Measurements from ENCODE around the gene GRID2.

GRCh38 chr4:93373893-93374860 is 1070.4 kb downstream of the GRID2 start:
- TF ChIP-seq, protein P1, sequence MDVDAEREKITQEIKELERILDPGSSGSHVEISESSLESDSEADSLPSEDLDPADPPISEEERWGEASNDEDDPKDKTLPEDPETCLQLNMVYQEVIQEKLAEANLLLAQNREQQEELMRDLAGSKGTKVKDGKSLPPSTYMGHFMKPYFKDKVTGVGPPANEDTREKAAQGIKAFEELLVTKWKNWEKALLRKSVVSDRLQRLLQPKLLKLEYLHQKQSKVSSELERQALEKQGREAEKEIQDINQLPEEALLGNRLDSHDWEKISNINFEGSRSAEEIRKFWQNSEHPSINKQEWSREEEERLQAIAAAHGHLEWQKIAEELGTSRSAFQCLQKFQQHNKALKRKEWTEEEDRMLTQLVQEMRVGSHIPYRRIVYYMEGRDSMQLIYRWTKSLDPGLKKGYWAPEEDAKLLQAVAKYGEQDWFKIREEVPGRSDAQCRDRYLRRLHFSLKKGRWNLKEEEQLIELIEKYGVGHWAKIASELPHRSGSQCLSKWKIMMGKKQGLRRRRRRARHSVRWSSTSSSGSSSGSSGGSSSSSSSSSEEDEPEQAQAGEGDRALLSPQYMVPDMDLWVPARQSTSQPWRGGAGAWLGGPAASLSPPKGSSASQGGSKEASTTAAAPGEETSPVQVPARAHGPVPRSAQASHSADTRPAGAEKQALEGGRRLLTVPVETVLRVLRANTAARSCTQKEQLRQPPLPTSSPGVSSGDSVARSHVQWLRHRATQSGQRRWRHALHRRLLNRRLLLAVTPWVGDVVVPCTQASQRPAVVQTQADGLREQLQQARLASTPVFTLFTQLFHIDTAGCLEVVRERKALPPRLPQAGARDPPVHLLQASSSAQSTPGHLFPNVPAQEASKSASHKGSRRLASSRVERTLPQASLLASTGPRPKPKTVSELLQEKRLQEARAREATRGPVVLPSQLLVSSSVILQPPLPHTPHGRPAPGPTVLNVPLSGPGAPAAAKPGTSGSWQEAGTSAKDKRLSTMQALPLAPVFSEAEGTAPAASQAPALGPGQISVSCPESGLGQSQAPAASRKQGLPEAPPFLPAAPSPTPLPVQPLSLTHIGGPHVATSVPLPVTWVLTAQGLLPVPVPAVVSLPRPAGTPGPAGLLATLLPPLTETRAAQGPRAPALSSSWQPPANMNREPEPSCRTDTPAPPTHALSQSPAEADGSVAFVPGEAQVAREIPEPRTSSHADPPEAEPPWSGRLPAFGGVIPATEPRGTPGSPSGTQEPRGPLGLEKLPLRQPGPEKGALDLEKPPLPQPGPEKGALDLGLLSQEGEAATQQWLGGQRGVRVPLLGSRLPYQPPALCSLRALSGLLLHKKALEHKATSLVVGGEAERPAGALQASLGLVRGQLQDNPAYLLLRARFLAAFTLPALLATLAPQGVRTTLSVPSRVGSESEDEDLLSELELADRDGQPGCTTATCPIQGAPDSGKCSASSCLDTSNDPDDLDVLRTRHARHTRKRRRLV (CRISPR knock-in tag; IDR thresholded peaks at IDR 0.05), result no peak
- TF ChIP-seq NCOA2 (CRISPR knock-in tag; IDR thresholded peaks at IDR 0.05), result no peak
- TF ChIP-seq, protein P2, sequence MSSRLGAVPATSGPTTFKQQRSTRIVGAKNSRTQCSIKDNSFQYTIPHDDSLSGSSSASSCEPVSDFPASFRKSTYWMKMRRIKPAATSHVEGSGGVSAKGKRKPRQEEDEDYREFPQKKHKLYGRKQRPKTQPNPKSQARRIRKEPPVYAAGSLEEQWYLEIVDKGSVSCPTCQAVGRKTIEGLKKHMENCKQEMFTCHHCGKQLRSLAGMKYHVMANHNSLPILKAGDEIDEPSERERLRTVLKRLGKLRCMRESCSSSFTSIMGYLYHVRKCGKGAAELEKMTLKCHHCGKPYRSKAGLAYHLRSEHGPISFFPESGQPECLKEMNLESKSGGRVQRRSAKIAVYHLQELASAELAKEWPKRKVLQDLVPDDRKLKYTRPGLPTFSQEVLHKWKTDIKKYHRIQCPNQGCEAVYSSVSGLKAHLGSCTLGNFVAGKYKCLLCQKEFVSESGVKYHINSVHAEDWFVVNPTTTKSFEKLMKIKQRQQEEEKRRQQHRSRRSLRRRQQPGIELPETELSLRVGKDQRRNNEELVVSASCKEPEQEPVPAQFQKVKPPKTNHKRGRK (CRISPR knock-in tag; IDR thresholded peaks at IDR 0.05), result no peak

Measured in HepG2 (cell line).